ENCODE results near the gene FYN. TPM values are rescaled to one million over a fixed set of nuclear protein-coding genes. Genes with fewer than 3 reads are reported as not detected.
A peak's percentile ranks its signal among the peaks of the same experiment; 100 is the strongest.

The FYN gene
- total and polyA plus RNA-seq, 2 of the 8 experiments (the other 6 are each of a cell fraction or from before 2014, with no cell fraction given), result 46.8 to 97.2 TPM

GRCh38 chr6:111761212-111761611, 112.0 kb downstream of the FYN start:
- no peak for DNase-seq (ENCODE audit: low read depth in 1 of 2, low spot score in 2 of 2)
- H3K4me2 ChIP-seq (ENCODE audit: insufficient read depth in 1 of 2, low read depth in 2 of 2, low read length in 2 of 2), result no peak overlapping the region
- H2AK5ac ChIP-seq (ENCODE audit: low read depth, low read length), result no peak overlapping the region
- H3K36me3 ChIP-seq (ENCODE audit: control insufficient read depth in 2 of 4, insufficient read depth in 4 of 4, low read length in 3 of 4), result no peaks in the 10 kb centered on the region
- no peaks in the 10 kb centered on the region for H3K23me2 ChIP-seq (ENCODE audit: low read depth, low read length)
- H2BK15ac ChIP-seq (ENCODE audit: low read length), result no peak overlapping the region
- H2AFZ ChIP-seq (ENCODE audit: low read length), result no peak overlapping the region
- CTCF ChIA-PET (ENCODE audit: partially characterized antibody), result interaction anchor here (1.1 to 3.7 kb wide), 5 partner anchors 9 to 40 kb away, joined by 3 to 20 read pairs (median 4); no protein-coding TSS in a partner anchor
- H2BK20ac ChIP-seq (ENCODE audit: low read length), result no peak overlapping the region
- H3K4me1 ChIP-seq (replicated peaks in 1 of 4; ENCODE audit: control insufficient read depth in 3 of 4, insufficient read depth in 4 of 4, low read length in 3 of 4), result peaks cover 5 to 27% (median 16%) of the 10 kb centered on the region in 4 experiments
- 88% methylated on average over 2 of the region's 2 CpGs; no CpG with 5 or more reads in 1 of the 2 experiments for WGBS, 2 experiments (ENCODE audit: extremely low coverage in 1 of 2, insufficient coverage in 1 of 2, insufficient read length in 1 of 2, insufficient replicate concordance in 2 of 2, low coverage in 1 of 2, low lambda C conversion rate in 2 of 2, missing lambda C conversion rate in 1 of 2)
- no peak overlapping the region for H3K27ac ChIP-seq (ENCODE audit: low read depth, low read length)
- H3K27me3 ChIP-seq (replicated peaks in 1 of 4; ENCODE audit: control insufficient read depth in 3 of 4, extremely low read depth in 1 of 4, insufficient read depth in 3 of 4, low read length in 3 of 4), result no peaks in the 10 kb centered on the region
- no peaks in the 10 kb centered on the region for H3K9me3 ChIP-seq (ENCODE audit: insufficient read depth in 2 of 2, low read depth in 1 of 2, low read length in 1 of 2)
- POLR2A ChIA-PET (ENCODE audit: partially characterized antibody), result interaction anchor here (0.7 kb wide), 1 partner anchor 10 kb away, joined by 3 read pairs; no protein-coding TSS in a partner anchor
- no peak overlapping the region for H3K14ac ChIP-seq (ENCODE audit: insufficient read length)
- no peak overlapping the region for H2BK12ac ChIP-seq (ENCODE audit: low read depth, low read length)
- FAIRE-seq, result no peak
- H3K79me2 ChIP-seq (ENCODE audit: control insufficient read depth in 1 of 2, insufficient read depth in 2 of 2, low read length in 2 of 2), result peaks cover 0 to 7% of the 10 kb centered on the region in 2 experiments; a peak in 1 of 4 replicates
- peak overlapping the region; percentile 52; the same call in 1 of the 2 replicates for H3K18ac ChIP-seq (ENCODE audit: extremely low read depth, low read length)
- no peaks in the 10 kb centered on the region for H4K20me1 ChIP-seq (replicated peaks in 1 of 2; ENCODE audit: control insufficient read depth in 1 of 2, insufficient read depth in 2 of 2, low read length in 2 of 2)
- no peak overlapping the region for H3K4ac ChIP-seq (replicated peaks; ENCODE audit: insufficient read length, low read depth, low read length)
- H3K4me3 ChIP-seq (ENCODE audit: extremely low read depth in 1 of 4, insufficient read depth in 2 of 4, low read depth in 3 of 4, low read length in 4 of 4), result no peak overlapping the region
- no peak overlapping the region for H4K5ac ChIP-seq (ENCODE audit: insufficient read length, low read depth, low read length)
- H2BK5ac ChIP-seq (ENCODE audit: low read depth, low read length), result no peak overlapping the region
- H4K91ac ChIP-seq (replicated peaks; ENCODE audit: insufficient read length, low read length), result no peak overlapping the region
- no peak overlapping the region for H3K9ac ChIP-seq (replicated peaks in 1 of 4; ENCODE audit: extremely low read depth in 1 of 4, low read depth in 3 of 4, low read length in 3 of 4)
- H3K23ac ChIP-seq (ENCODE audit: insufficient read length), result no peak overlapping the region
- no peaks in the 10 kb centered on the region; the same call in 1 of the 2 replicates for H3K79me1 ChIP-seq (ENCODE audit: low read depth, low read length)
- no peak overlapping the region for H2BK120ac ChIP-seq (replicated peaks; ENCODE audit: low read depth, low read length)
- no peak overlapping the region for H4K8ac ChIP-seq (ENCODE audit: extremely low read depth, insufficient read depth, low read length)
- no peak overlapping the region for H3K56ac ChIP-seq (replicated peaks; ENCODE audit: insufficient read length, low read depth, low read length)
- TF ChIP-seq HDAC6 (IDR thresholded peaks at IDR 0.05; ENCODE audit: low read depth, low read length), result no peak
- no peak for TF ChIP-seq BACH1 (IDR thresholded peaks at IDR 0.05; ENCODE audit: low read length)
- TF ChIP-seq CHD2 (IDR thresholded peaks at IDR 0.05; ENCODE audit: low read length), result no peak
- no peak for TF ChIP-seq ATF2 (IDR thresholded peaks at IDR 0.05; ENCODE audit: low read length)
- TF ChIP-seq EGR1 (IDR thresholded peaks at IDR 0.05; ENCODE audit: borderline replicate concordance, low read depth, low read length), result no peak
- no peak for TF ChIP-seq ATF3 (IDR thresholded peaks at IDR 0.05; ENCODE audit: insufficient read depth, low read depth, low read length)
- no peak for TF ChIP-seq YY1 (IDR thresholded peaks at IDR 0.05; ENCODE audit: low read depth, low read length)
- no peak for TF ChIP-seq NRF1 (IDR thresholded peaks at IDR 0.05; ENCODE audit: low read depth, low read length)
- TF ChIP-seq CEBPB (IDR thresholded peaks at IDR 0.05; ENCODE audit: low read depth, low read length), result no peak
- no peak for TF ChIP-seq NANOG (IDR thresholded peaks at IDR 0.05; ENCODE audit: insufficient read depth, low read depth, low read length, poor library complexity, severe bottlenecking)
- TF ChIP-seq USF2 (IDR thresholded peaks at IDR 0.05; ENCODE audit: low read length), result no peak
